Trophoblast cell (in vitro differentiated cells and primary cell): ENCODE data around the gene NANOG.
A peak's percentile ranks its signal among the peaks of the same experiment; 100 is the strongest.
"Not testable (repeated sequence)": the region's sequence is repeated elsewhere in the genome, so short reads cannot be mapped to it uniquely, and the experiment has no call there.

ENCODE experiments used
- DNase-seq, 2 donors: peaks; one replicate each; pipeline ENCODE4 v3.0.0-alpha.2; 2016
- H2AFZ ChIP-seq: 2 replicates; pipeline ENCODE4 v1.6.1; 2013; ENCODE audit warnings: low read length, moderate library complexity, mild to moderate bottlenecking; ENCODE audit not compliant: insufficient read depth, poor library complexity
- H2AK5ac ChIP-seq: 2 replicates; pipeline ENCODE4 v1.6.1; 2013; ENCODE audit warnings: mild to moderate bottlenecking, low read length
- H2BK120ac ChIP-seq: 2 replicates; pipeline ENCODE4 v1.6.1; 2013; ENCODE audit warnings: low read length, mild to moderate bottlenecking, moderate library complexity; ENCODE audit not compliant: insufficient read depth, poor library complexity
- H2BK12ac ChIP-seq: 2 replicates; pipeline ENCODE4 v1.6.1; 2013; ENCODE audit warnings: mild to moderate bottlenecking, low read length, moderate library complexity
- H2BK5ac ChIP-seq: 2 replicates; pipeline ENCODE4 v1.6.1; 2013; ENCODE audit warnings: low read length, low read depth, moderate library complexity, mild to moderate bottlenecking; ENCODE audit not compliant: poor library complexity
- H3K14ac ChIP-seq: 2 replicates; pipeline ENCODE4 v1.6.1; 2013; ENCODE audit warnings: mild to moderate bottlenecking, low read length
- H3K18ac ChIP-seq: 2 replicates; pipeline ENCODE4 v1.6.1; 2013; ENCODE audit warnings: mild to moderate bottlenecking, low read length
- H3K23ac ChIP-seq: 2 replicates; pipeline ENCODE4 v1.6.1; 2013; ENCODE audit warnings: low read length
- H3K27ac ChIP-seq: 2 replicates; pipeline ENCODE4 v1.5.1; 2013; ENCODE audit warnings: low read depth, mild to moderate bottlenecking, inconsistent platforms, low read length, moderate library complexity
- H3K27me3 ChIP-seq: 2 replicates; pipeline ENCODE4 v1.6.1; 2013; ENCODE audit warnings: inconsistent platforms, mild to moderate bottlenecking, low read length, moderate library complexity; ENCODE audit not compliant: insufficient read depth
- H3K36me3 ChIP-seq, 2 experiments: 1 replicate in 1 of 2; 2 replicates in 1 of 2; pipeline ENCODE4 v1.6.1; 2013; ENCODE audit warnings: low read length in 2 of 2, mild to moderate bottlenecking in 2 of 2, moderate library complexity in 1 of 2; ENCODE audit not compliant: insufficient read depth in 2 of 2, control insufficient read depth in 1 of 2
- H3K4ac ChIP-seq: 2 replicates; pipeline ENCODE4 v1.6.1; 2013; ENCODE audit warnings: low read depth, mild to moderate bottlenecking, low read length, moderate library complexity
- H3K4me1 ChIP-seq, 2 experiments: 1 replicate in 1 of 2; 2 replicates in 1 of 2; pipeline ENCODE4 v1.6.1; 2013; ENCODE audit warnings: low read length in 2 of 2, mild to moderate bottlenecking in 2 of 2, moderate library complexity in 1 of 2; ENCODE audit not compliant: insufficient read depth in 2 of 2, control insufficient read depth in 1 of 2
- H3K4me2 ChIP-seq: 2 replicates; pipeline ENCODE4 v1.6.1; 2013; ENCODE audit warnings: inconsistent platforms, mild to moderate bottlenecking, low read length, moderate library complexity
- H3K4me3 ChIP-seq: 2 replicates; pipeline ENCODE4 v1.5.1; 2013; ENCODE audit warnings: mild to moderate bottlenecking, low read depth, low read length, inconsistent platforms
- H3K79me1 ChIP-seq: one replicate; pipeline ENCODE4 v1.6.1; 2013; ENCODE audit warnings: low read length
- H3K79me2 ChIP-seq: 2 replicates; pipeline ENCODE4 v1.6.1; 2013; ENCODE audit warnings: low read length, mild to moderate bottlenecking; ENCODE audit not compliant: control insufficient read depth, insufficient read depth, poor library complexity
- H3K9ac ChIP-seq: 2 replicates; pipeline ENCODE4 v1.6.1; 2013; ENCODE audit warnings: mild to moderate bottlenecking, low read length
- H3K9me3 ChIP-seq: 2 replicates; pipeline ENCODE4 v1.6.1; 2013; ENCODE audit warnings: low read depth, mild to moderate bottlenecking, control low read depth, inconsistent platforms, low read length; ENCODE audit not compliant: insufficient read depth
- H4K12ac ChIP-seq: 2 replicates; pipeline ENCODE4 v1.6.1; 2013; ENCODE audit warnings: low read depth, mild to moderate bottlenecking, low read length, moderate library complexity
- H4K8ac ChIP-seq: 2 replicates; pipeline ENCODE4 v1.6.1; 2013; ENCODE audit warnings: low read depth, mild to moderate bottlenecking, low read length, moderate library complexity
- H4K91ac ChIP-seq: one replicate; pipeline ENCODE4 v1.6.1; 2013; ENCODE audit warnings: low read depth, mild to moderate bottlenecking, low read length, moderate library complexity
- WGBS: extraction: QIAGEN DNeasy Blood & Tissue Kit; methylation state at CpG from one replicate; pipeline ENCODE4 v1.1.7; 2013; ENCODE audit warnings: missing lambda C conversion rate; ENCODE audit not compliant: insufficient read length, insufficient coverage; ENCODE audit errors: extremely low coverage; 5-methylcytosine and 5-hydroxymethylcytosine counted together

NANOG gene

GRCh38 chr12:7843149-7843548 is 53.9 kb downstream of the NANOG start:
- H2BK5ac ChIP-seq, H3K79me2 ChIP-seq, H3K23ac ChIP-seq, H3K18ac ChIP-seq, H3K4ac ChIP-seq, H4K12ac ChIP-seq, DNase-seq, H2BK12ac ChIP-seq, H4K91ac ChIP-seq, H2AK5ac ChIP-seq, H3K4me3 ChIP-seq, H3K4me1 ChIP-seq, H3K9ac ChIP-seq, H2AFZ ChIP-seq, H3K36me3 ChIP-seq, H3K14ac ChIP-seq, H3K9me3 ChIP-seq, H3K27me3 ChIP-seq, H4K8ac ChIP-seq: not testable (repeated sequence)
- Histone ChIP-seq H3K27ac (peak overlapping the region; percentile 83), H3K79me1 (peaks cover 12% of the 10 kb centered on the region), H3K4me2 (peak overlapping the region; percentile 36), H2BK120ac (peak overlapping the region; percentile 76)
- no CpG with 5 or more reads among the region's 8 CpGs for WGBS

- H3K4me2 ChIP-seq, H4K8ac ChIP-seq, H2AFZ ChIP-seq, H3K27me3 ChIP-seq, H3K23ac ChIP-seq, H3K4ac ChIP-seq, H2BK12ac ChIP-seq, H3K79me2 ChIP-seq, H3K4me1 ChIP-seq, H2AK5ac ChIP-seq, H3K9me3 ChIP-seq, H2BK120ac ChIP-seq, H3K4me3 ChIP-seq, H4K91ac ChIP-seq, H3K18ac ChIP-seq, H3K36me3 ChIP-seq, DNase-seq, H4K12ac ChIP-seq, H3K9ac ChIP-seq, H3K14ac ChIP-seq: not testable (repeated sequence)
- peak overlapping the region; percentile 68 for H2BK5ac ChIP-seq
- peaks cover 12% of the 10 kb centered on the region for H3K79me1 ChIP-seq
- H3K27ac ChIP-seq, result peak overlapping the region; percentile 62
- no CpG with 5 or more reads among the region's 9 CpGs for WGBS
Observed at GRCh38 chr12:7843583-7843982, 54.4 kb downstream of the NANOG start.

- peaks cover 2 to 3% of the 10 kb centered on the region in 2 experiments for H3K36me3 ChIP-seq
- peaks cover under 1 to 9% of the 10 kb centered on the region in 2 experiments for H3K4me1 ChIP-seq
- H3K27me3 ChIP-seq, result no peaks in the 10 kb centered on the region
- H3K14ac ChIP-seq, result no peak overlapping the region
- no peak overlapping the region for H3K4ac ChIP-seq
- no peak overlapping the region for H4K8ac ChIP-seq
- no peak overlapping the region for H2BK120ac ChIP-seq
- no peak overlapping the region for H2BK12ac ChIP-seq
- H3K9me3 ChIP-seq, result peaks cover under 1% of the 10 kb centered on the region
- H3K4me3 ChIP-seq, result no peak overlapping the region
- H2BK5ac ChIP-seq, result peak overlapping the region; percentile 79
- H3K23ac ChIP-seq, result no peak overlapping the region
- DNase-seq, result peak in 1 of 2 donors; percentile 86
- peaks cover 15% of the 10 kb centered on the region for H3K79me1 ChIP-seq
- WGBS, result no CpG with 5 or more reads among the region's 5 CpGs
- H3K4me2 ChIP-seq, result no peak overlapping the region
- H3K79me2 ChIP-seq, result peaks cover 4% of the 10 kb centered on the region
- H4K91ac ChIP-seq, result peak overlapping the region; percentile 90
- no peak overlapping the region for H2AK5ac ChIP-seq
- H3K18ac ChIP-seq, result no peak overlapping the region
- H3K27ac ChIP-seq, result no peak overlapping the region
- no peak overlapping the region for H2AFZ ChIP-seq
- no peak overlapping the region for H3K9ac ChIP-seq
- H4K12ac ChIP-seq, result no peak overlapping the region
Observed at GRCh38 chr12:7844116-7844515, 54.9 kb downstream of the NANOG start.

GRCh38 chr12:7847226-7848097 is 58.3 kb downstream of the NANOG start:
- H3K4me3 ChIP-seq, H3K27me3 ChIP-seq, H3K4ac ChIP-seq, H2BK12ac ChIP-seq, H3K18ac ChIP-seq, H2AK5ac ChIP-seq, H2BK5ac ChIP-seq, H3K23ac ChIP-seq, DNase-seq, H4K12ac ChIP-seq, H3K79me2 ChIP-seq, H3K9ac ChIP-seq, H3K4me2 ChIP-seq, H3K9me3 ChIP-seq, H3K27ac ChIP-seq, H2AFZ ChIP-seq, H4K8ac ChIP-seq, H3K14ac ChIP-seq, H2BK120ac ChIP-seq, H3K36me3 ChIP-seq: not testable (repeated sequence)
- no CpG with 5 or more reads among the region's 4 CpGs for WGBS
- Histone ChIP-seq H3K4me1 (peaks cover 5 to 17% of the 10 kb centered on the region in 2 experiments), H3K79me1 (peaks cover 24% of the 10 kb centered on the region), H4K91ac (peak overlapping the region; percentile 37)
